Right atrium auricular region (tissue), 2 donors: ENCODE results near the gene GATA5. TPM values are rescaled to one million over a fixed set of nuclear protein-coding genes. Genes with fewer than 3 reads are reported as not detected.
A peak's percentile ranks its signal among the peaks of the same experiment; 100 is the strongest.

Experiments
- DNase-seq: peaks from one replicate; pipeline ENCODE4 v3.0.0-alpha.2; 2019; ENCODE audit warnings: low spot score
- H3K27ac ChIP-seq, 2 donors: fragments of 200-600 bp; sonication (generic); 1 replicate in 1 of 2; 2 replicates in 1 of 2; pipeline ENCODE4 v1.5.1; 2016 to 2019
- H3K27me3 ChIP-seq, 2 donors: fragments of 200-600 bp; sonication (generic); one replicate each; pipeline versions ENCODE4 v1.5.1 to v1.6.0; 2017 to 2019
- H3K36me3 ChIP-seq: fragments of 200-600 bp; sonication (generic); one replicate; pipeline ENCODE4 v1.5.1; 2016
- H3K4me1 ChIP-seq, 2 donors: fragments of 200-600 bp; sonication (generic); one replicate each; pipeline versions ENCODE4 v1.5.1 to v1.6.0; 2017 to 2019
- H3K4me3 ChIP-seq, 2 donors: fragments of 200-600 bp; sonication (generic); 1 replicate in 1 of 2; 2 replicates in 1 of 2; pipeline ENCODE4 v1.5.1; 2017 to 2019; ENCODE audit warnings: mild to moderate bottlenecking in 1 of 2, moderate library complexity in 1 of 2
- H3K9me3 ChIP-seq, 2 donors: fragments of 200-600 bp; sonication (generic); one replicate each; pipeline ENCODE4 v1.5.1; 2019
- CTCF ChIP-seq, 2 donors: fragments of 200-600 bp; sonication (generic); IDR thresholded peaks; one replicate each; pipeline ENCODE4 v1.5.1; 2019; ENCODE audit warnings: antibody characterized with exemption in 2 of 2
- total RNA-seq, 2 donors: library from RNA; depleted of rRNA; stranded (reverse); fragments of >200 nt; gene quantifications; one replicate each; pipeline ENCODE4 v1.1.0, GENCODE V29; 2016

Gene GATA5
- total RNA-seq, 2 donors from 2014 or later, result 6.9 to 9.6 TPM

GRCh38 chr20:62489186-62489931 is 13.6 kb upstream of the GATA5 start:
- no peak for TF ChIP-seq CTCF (IDR thresholded peaks at IDR 0.05)
- peaks cover 0 to 71% of the 10 kb centered on the region in 2 donors for H3K4me1 ChIP-seq
- no peaks in the 10 kb centered on the region for H3K9me3 ChIP-seq
- H3K4me3 ChIP-seq, result no peak overlapping the region
- no peaks in the 10 kb centered on the region for H3K27me3 ChIP-seq
- H3K27ac ChIP-seq, result peak overlapping the region; percentile 75 to 86
- DNase-seq, result no peak
- no peaks in the 10 kb centered on the region for H3K36me3 ChIP-seq

GRCh38 chr20:62488470-62488869 is 12.7 kb upstream of the GATA5 start:
- TF ChIP-seq CTCF (IDR thresholded peaks at IDR 0.05), result no peak
- no peaks in the 10 kb centered on the region for H3K9me3 ChIP-seq
- H3K4me1 ChIP-seq, result peaks cover 0 to 66% of the 10 kb centered on the region in 2 donors
- no peaks in the 10 kb centered on the region for H3K27me3 ChIP-seq
- H3K27ac ChIP-seq, result peak overlapping the region; percentile 75 to 86
- no peaks in the 10 kb centered on the region for H3K36me3 ChIP-seq
- no peak overlapping the region for H3K4me3 ChIP-seq
- no peak for DNase-seq

GRCh38 chr20:62487561-62488354 is 12.0 kb upstream of the GATA5 start:
- Histone ChIP-seq H3K4me3 (no peak overlapping the region), H3K27ac (peak overlapping the region; percentile 75 to 86), H3K9me3 (no peaks in the 10 kb centered on the region), H3K36me3 (no peaks in the 10 kb centered on the region), H3K27me3 (no peaks in the 10 kb centered on the region), H3K4me1 (peaks cover 0 to 66% of the 10 kb centered on the region in 2 donors)
- TF ChIP-seq CTCF (IDR thresholded peaks at IDR 0.05), result no peak
- no peak for DNase-seq

- no peaks in the 10 kb centered on the region for H3K27me3 ChIP-seq
- no peak for DNase-seq
- peak overlapping the region; percentile 75 to 86 for H3K27ac ChIP-seq
Measured at GRCh38 chr20:62487118-62487517, 11.3 kb upstream of the GATA5 start.

GRCh38 chr20:62486484-62486883 is 10.7 kb upstream of the GATA5 start:
- Histone ChIP-seq H3K27me3 (no peaks in the 10 kb centered on the region), H3K4me3 (no peak overlapping the region), H3K9me3 (no peaks in the 10 kb centered on the region), H3K4me1 (peaks cover 0 to 76% of the 10 kb centered on the region in 2 donors), H3K36me3 (no peaks in the 10 kb centered on the region), H3K27ac (peak overlapping the region; percentile 75 to 86)
- no peak for TF ChIP-seq CTCF (IDR thresholded peaks at IDR 0.05)
- no peak for DNase-seq

More at GRCh38 chr20:62487118-62487517, 11.3 kb upstream of the GATA5 start:
- H3K4me3 ChIP-seq, result no peak overlapping the region
- H3K36me3 ChIP-seq, result no peaks in the 10 kb centered on the region
- H3K9me3 ChIP-seq, result no peaks in the 10 kb centered on the region
- peaks cover 0 to 70% of the 10 kb centered on the region in 2 donors for H3K4me1 ChIP-seq
- TF ChIP-seq CTCF (IDR thresholded peaks at IDR 0.05), result no peak
